Left lung (tissue), 10 donors: ENCODE results near the gene NOL11. TPM values are rescaled to one million over a fixed set of nuclear protein-coding genes. Genes with fewer than 3 reads are reported as not detected.
"Not testable (repeated sequence)": the region's sequence is repeated elsewhere in the genome, so short reads cannot be mapped to it uniquely, and the experiment has no call there.

Source experiments
- ATAC-seq: fragments of 200-7000 bp; cut with Tn5 transposase; one replicate; pipeline ENCODE4 v1.9.1; 2020; ENCODE audit warnings: moderate library complexity
- DNase-seq, 4 donors: peaks; one replicate each; pipeline ENCODE4 v3.0.0-alpha.2; 2013 to 2020
- H3K27ac ChIP-seq, 2 donors: fragments of 200-600 bp; sonication (generic) in 1 of 2; one replicate each; pipeline versions ENCODE4 v1.5.0 to v1.8.0; 2020 to 2021
- H3K27me3 ChIP-seq, 2 donors: fragments of 200-600 bp; sonication (generic) in 1 of 2; one replicate each; pipeline versions ENCODE4 v1.5.0 to v1.8.0; 2020 to 2021
- H3K36me3 ChIP-seq, 2 donors: fragments of 200-600 bp; sonication (generic) in 1 of 2; one replicate each; pipeline versions ENCODE4 v1.5.0 to v1.8.0; 2020 to 2021
- H3K4me1 ChIP-seq, 2 donors: fragments of 200-600 bp; one replicate each; pipeline ENCODE4 v1.8.0; 2021
- H3K4me3 ChIP-seq, 2 donors: fragments of 200-600 bp; sonication (generic) in 1 of 2; one replicate each; pipeline versions ENCODE4 v1.5.0 to v1.8.0; 2020 to 2021; ENCODE audit warnings: mild to moderate bottlenecking in 1 of 2
- H3K9me3 ChIP-seq, 2 donors: fragments of 200-600 bp; sonication (generic) in 1 of 2; one replicate each; pipeline versions ENCODE4 v1.5.0 to v1.8.0; 2020 to 2021
- CTCF ChIP-seq, 2 donors: fragments of 200-600 bp; sonication (generic) in 1 of 2; IDR thresholded peaks; one replicate each; pipeline versions ENCODE4 v1.5.0 to v1.8.0; 2021; ENCODE audit warnings: antibody characterized with exemption in 2 of 2
- intact Hi-C, 2 donors: fragments of 100-400 bp; cut with DNase I; formaldehyde crosslinking; loops; one replicate each; pipeline versions ENCODE4 v1.11.2 to v1.14.2; 2022
- polyA plus RNA-seq, 6 donors: library from polyadenylated mRNA; unstranded; fragments of 120-200 nt; gene quantifications; one replicate each; pipeline ENCODE4 v1.2.1, GENCODE V29; 2013; ENCODE audit not compliant: insufficient read length in 6 of 6
- total RNA-seq, 2 donors: library from RNA; stranded (reverse); fragmentation: NEBNext Ultra II Directional; extraction: Animal tissue kit (Norgen Biotek cat#: 25700); gene quantifications; one replicate each; pipeline ENCODE4 v1.2.1, GENCODE V29; 2021
- donor health status: DM: no; HTN: yes; CAD: no.
- donor health status: DM: no; HTN: no; CAD: no.

The NOL11 gene
- total and polyA plus RNA-seq, 8 donors = 27.8 to 92.6 (median 81.9) TPM

- Histone ChIP-seq H3K36me3 (peaks cover 0 to 11% of the 10 kb centered on the region in 2 donors), H3K27ac (no peak overlapping the region), H3K27me3 (no peaks in the 10 kb centered on the region), H3K9me3 (no peaks in the 10 kb centered on the region), H3K4me3 (no peak overlapping the region), H3K4me1 (peaks cover 0 to 25% of the 10 kb centered on the region in 2 donors)
- no peak for ATAC-seq
- TF ChIP-seq CTCF (IDR thresholded peaks at IDR 0.05) = no peak
- intact Hi-C loops = no loop called here
- DNase-seq = no peak
Observed at GRCh38 chr17:67716405-67716798, 1.3 kb upstream of the NOL11 start.

GRCh38 chr17:67717192-67717623 is 528 bp upstream of the NOL11 start:
- Histone ChIP-seq H3K27me3 (no peaks in the 10 kb centered on the region), H3K4me3 (peak overlapping the region; percentile 81 to 87), H3K4me1 (peaks cover 0 to 25% of the 10 kb centered on the region in 2 donors), H3K9me3 (no peaks in the 10 kb centered on the region), H3K36me3 (peaks cover 0 to 19% of the 10 kb centered on the region in 2 donors), H3K27ac (peak overlapping the region; percentile 78 to 89)
- TF ChIP-seq CTCF (IDR thresholded peaks at IDR 0.05) = no peak
- intact Hi-C loops = no loop called here
- ATAC-seq = no peak
- no peak for DNase-seq

- Histone ChIP-seq H3K27me3 (no peaks in the 10 kb centered on the region), H3K9me3 (no peaks in the 10 kb centered on the region), H3K36me3 (peaks cover 0 to 30% of the 10 kb centered on the region in 2 donors), H3K27ac (peak overlapping the region; percentile 78 to 89), H3K4me1 (peaks cover 0 to 25% of the 10 kb centered on the region in 2 donors), H3K4me3 (peak overlapping the region; percentile 81 to 87)
- ATAC-seq (peak; percentile 23), DNase-seq (no peak)
- intact Hi-C loops = no loop called here
- no peak for TF ChIP-seq CTCF (IDR thresholded peaks at IDR 0.05)
Observed at GRCh38 chr17:67718325-67718941, 697 bp downstream of the NOL11 start.

GRCh38 chr17:67725373-67725791 is 7.6 kb downstream of the NOL11 start:
- Histone ChIP-seq H3K4me3 (no peak overlapping the region), H3K27me3 (no peaks in the 10 kb centered on the region), H3K4me1 (no peaks in the 10 kb centered on the region), H3K27ac (no peak overlapping the region), H3K9me3 (peaks cover 0 to 5% of the 10 kb centered on the region in 2 donors), H3K36me3 (peaks cover 0 to 98% of the 10 kb centered on the region in 2 donors)
- ATAC-seq (no peak), DNase-seq (no peak)
- intact Hi-C loops = no loop called here
- TF ChIP-seq CTCF (IDR thresholded peaks at IDR 0.05) = no peak

DNA sequence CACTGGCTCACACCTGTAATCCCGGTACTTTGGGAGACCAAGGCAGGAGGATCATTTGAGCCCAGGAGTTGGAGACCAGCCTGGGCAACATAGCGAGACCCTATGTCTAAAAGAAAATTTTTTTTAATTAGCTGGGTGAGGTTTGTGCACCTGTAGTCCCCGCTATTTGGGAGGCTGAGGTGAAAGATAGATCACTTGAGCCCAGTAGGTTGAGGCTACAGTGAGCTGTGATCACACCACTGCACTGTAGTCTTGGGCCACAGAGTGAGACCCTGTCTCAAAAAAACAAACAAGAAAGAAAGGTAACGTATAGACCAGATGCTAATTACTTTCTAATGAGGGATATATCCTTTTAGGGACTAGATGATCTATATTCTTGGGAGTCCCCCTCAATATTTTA is 8.1 kb downstream of the NOL11 start:
- DNase-seq (no peak), ATAC-seq (no peak)
- peaks cover 0 to 5% of the 10 kb centered on the region in 2 donors for H3K9me3 ChIP-seq
- H3K4me1 ChIP-seq = no peaks in the 10 kb centered on the region
- intact Hi-C loops = no loop called here
- no peak for TF ChIP-seq CTCF (IDR thresholded peaks at IDR 0.05)
- no peak overlapping the region for H3K27ac ChIP-seq
- H3K27me3 ChIP-seq = no peaks in the 10 kb centered on the region
- no peak overlapping the region for H3K4me3 ChIP-seq
- H3K36me3 ChIP-seq = peaks cover 0 to 98% of the 10 kb centered on the region in 2 donors

- H3K9me3 ChIP-seq, DNase-seq, ATAC-seq, intact Hi-C loops, H3K4me3 ChIP-seq, H3K27ac ChIP-seq, H3K4me1 ChIP-seq, H3K27me3 ChIP-seq: not testable (repeated sequence)
- peaks cover 0 to 95% of the 10 kb centered on the region in 2 donors for H3K36me3 ChIP-seq
Observed at GRCh38 chr17:67727152-67728039, 9.7 kb downstream of the NOL11 start.
